NCI-H1105 treated with DMSO at 0.1 percent for 48 hours (cell line): ENCODE results near the gene GPR176.
A peak's percentile ranks its signal among the peaks of the same experiment; 100 is the strongest.

Experiments
- DNase-seq: peaks from one replicate; lab custom pipeline; 2025; lab: John Stamatoyannopoulos, UW

The GPR176 gene

GRCh38 chr15:39783244-39783820 is 136.7 kb downstream of the GPR176 start:
- DNase-seq: peak; percentile 4

- DNase-seq: peak; percentile 83
Observed at GRCh38 chr15:39782441-39783138, 137.5 kb downstream of the GPR176 start, which contains the start of gene FSIP1. Gene FSIP1 (minus strand): TSS chr15:39782841. CDS start chr15:39776524, 6,317 bp downstream.

GRCh38 chr15:39781967-39782302 is 138.1 kb downstream of the GPR176 start:
- no peak for DNase-seq

GRCh38 chr15:39781147-39781966 is 138.7 kb downstream of the GPR176 start:
- no peak for DNase-seq

GRCh38 chr15:39778021-39778420 is 142.0 kb downstream of the GPR176 start:
- no peak for DNase-seq

GRCh38 chr15:39777496-39777895 is 142.6 kb downstream of the GPR176 start:
- DNase-seq: no peak

- DNase-seq: no peak
Observed at GRCh38 chr15:39776068-39776467, 144.0 kb downstream of the GPR176 start.

GRCh38 chr15:39774688-39775267 is 145.3 kb downstream of the GPR176 start:
- no peak for DNase-seq

GRCh38 chr15:39770748-39771689 is 149.0 kb downstream of the GPR176 start:
- DNase-seq: no peak

- no peak for DNase-seq
Observed at GRCh38 chr15:39767921-39768320, 152.1 kb downstream of the GPR176 start.

- no peak for DNase-seq
Observed at GRCh38 chr15:39761006-39761405, 159.1 kb downstream of the GPR176 start.

- peak; percentile 28 for DNase-seq
Observed at GRCh38 chr15:39756806-39757522, 163.1 kb downstream of the GPR176 start.

GRCh38 chr15:39752991-39753390 is 167.1 kb downstream of the GPR176 start:
- no peak for DNase-seq

- no peak for DNase-seq
Observed at GRCh38 chr15:39752246-39752645, 167.8 kb downstream of the GPR176 start.
